NCI-H128 (cell line): Measurements from ENCODE around the gene CTIF.
"Not testable (repeated sequence)": the region's sequence is repeated elsewhere in the genome, so short reads cannot be mapped to it uniquely, and the experiment has no call there.

Experiments used
- DNase-seq: peaks from one replicate; lab custom pipeline; 2025; ENCODE audit not compliant: unreplicated experiment; lab: John Stamatoyannopoulos, UW

The CTIF gene

GRCh38 chr18:48811977-48812451 lies 273.2 kb downstream of the CTIF start:
- not testable (repeated sequence) for DNase-seq

- DNase-seq: no peak
Measured at GRCh38 chr18:48813321-48813720, 274.5 kb downstream of the CTIF start.

- no peak for DNase-seq
Measured at GRCh38 chr18:48813833-48814489, 275.1 kb downstream of the CTIF start.

- DNase-seq: no peak
Measured at GRCh38 chr18:48814490-48815178, 275.8 kb downstream of the CTIF start.

- no peak for DNase-seq
Measured at GRCh38 chr18:48815179-48815515, 276.3 kb downstream of the CTIF start.

- DNase-seq: no peak
Measured at GRCh38 chr18:48815581-48816324, 276.9 kb downstream of the CTIF start.

GRCh38 chr18:48816554-48816953 lies 277.7 kb downstream of the CTIF start:
- DNase-seq: no peak

- no peak for DNase-seq
Measured at GRCh38 chr18:48817021-48817461, 278.2 kb downstream of the CTIF start.

GRCh38 chr18:48818329-48819254 lies 279.8 kb downstream of the CTIF start:
- no peak for DNase-seq

GRCh38 chr18:48819276-48819675 lies 280.4 kb downstream of the CTIF start:
- DNase-seq: no peak

GRCh38 chr18:48819781-48820482 lies 281.1 kb downstream of the CTIF start:
- no peak for DNase-seq

GRCh38 chr18:48820483-48821250 lies 281.8 kb downstream of the CTIF start:
- DNase-seq: no peak

GRCh38 chr18:48821251-48821590 lies 282.4 kb downstream of the CTIF start:
- no peak for DNase-seq

- no peak for DNase-seq
Measured at GRCh38 chr18:48821845-48822244, 283.0 kb downstream of the CTIF start.

- DNase-seq: no peak
Measured at GRCh38 chr18:48824231-48824970, 285.6 kb downstream of the CTIF start.

GRCh38 chr18:48825101-48825745 lies 286.4 kb downstream of the CTIF start:
- DNase-seq: no peak

- DNase-seq: no peak
Measured at GRCh38 chr18:48826271-48826670, 287.4 kb downstream of the CTIF start.

GRCh38 chr18:48826806-48827205 lies 288.0 kb downstream of the CTIF start:
- no peak for DNase-seq
